Measurements from ENCODE around the gene NPY4R2.
"Not testable (repeated sequence)": the region's sequence is repeated elsewhere in the genome, so short reads cannot be mapped to it uniquely, and the experiment has no call there.

- TF ChIP-seq HNF4A (conservative IDR thresholded peaks at IDR 0.05); RAD21 (IDR thresholded peaks at IDR 0.05); TAF1 (conservative IDR thresholded peaks at IDR 0.05); EGR1 (IDR thresholded peaks at IDR 0.05; ENCODE audit: low read depth in 2 of 2); ATF3 (IDR thresholded peaks at IDR 0.05); CTCF (IDR thresholded peaks at IDR 0.05; ENCODE audit: low read depth, low read length, missing input control); YY1 (IDR thresholded peaks at IDR 0.05); SP1 (IDR thresholded peaks at IDR 0.05); NR2F2 (IDR thresholded peaks at IDR 0.05); REST (IDR thresholded peaks at IDR 0.05): not testable (repeated sequence)
These were observed 53.1 kb downstream of the NPY4R2 start for GRCh38 chr10:47971598-47971997.
